Anterior cingulate cortex (tissue), 58 donors: Measurements from ENCODE around the gene NLRC5.
"Not testable (repeated sequence)": the region's sequence is repeated elsewhere in the genome, so short reads cannot be mapped to it uniquely, and the experiment has no call there.

Experiments
- DNase-seq, 58 donors: peaks; one replicate each; lab custom pipeline; 2025; lab: John Stamatoyannopoulos, UW

NLRC5 gene

DNA sequence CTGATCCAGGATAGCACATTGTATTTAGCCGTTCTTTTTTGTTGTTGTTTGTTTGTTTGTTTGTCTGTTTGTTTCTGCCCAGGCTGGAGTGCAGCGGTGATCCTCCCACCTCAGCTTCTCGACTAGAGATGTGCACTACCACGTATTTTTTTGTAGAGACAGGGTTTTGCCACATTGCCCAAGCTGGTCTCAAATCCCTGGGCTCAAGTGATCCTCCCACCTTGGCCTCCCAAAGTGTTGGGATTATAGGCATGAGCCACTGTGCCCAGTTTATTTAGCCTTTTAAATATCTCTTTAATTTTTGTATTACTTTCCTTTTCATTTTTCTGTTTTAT is 9.2 kb upstream of the NLRC5 start:
- no peak for DNase-seq

DNA sequence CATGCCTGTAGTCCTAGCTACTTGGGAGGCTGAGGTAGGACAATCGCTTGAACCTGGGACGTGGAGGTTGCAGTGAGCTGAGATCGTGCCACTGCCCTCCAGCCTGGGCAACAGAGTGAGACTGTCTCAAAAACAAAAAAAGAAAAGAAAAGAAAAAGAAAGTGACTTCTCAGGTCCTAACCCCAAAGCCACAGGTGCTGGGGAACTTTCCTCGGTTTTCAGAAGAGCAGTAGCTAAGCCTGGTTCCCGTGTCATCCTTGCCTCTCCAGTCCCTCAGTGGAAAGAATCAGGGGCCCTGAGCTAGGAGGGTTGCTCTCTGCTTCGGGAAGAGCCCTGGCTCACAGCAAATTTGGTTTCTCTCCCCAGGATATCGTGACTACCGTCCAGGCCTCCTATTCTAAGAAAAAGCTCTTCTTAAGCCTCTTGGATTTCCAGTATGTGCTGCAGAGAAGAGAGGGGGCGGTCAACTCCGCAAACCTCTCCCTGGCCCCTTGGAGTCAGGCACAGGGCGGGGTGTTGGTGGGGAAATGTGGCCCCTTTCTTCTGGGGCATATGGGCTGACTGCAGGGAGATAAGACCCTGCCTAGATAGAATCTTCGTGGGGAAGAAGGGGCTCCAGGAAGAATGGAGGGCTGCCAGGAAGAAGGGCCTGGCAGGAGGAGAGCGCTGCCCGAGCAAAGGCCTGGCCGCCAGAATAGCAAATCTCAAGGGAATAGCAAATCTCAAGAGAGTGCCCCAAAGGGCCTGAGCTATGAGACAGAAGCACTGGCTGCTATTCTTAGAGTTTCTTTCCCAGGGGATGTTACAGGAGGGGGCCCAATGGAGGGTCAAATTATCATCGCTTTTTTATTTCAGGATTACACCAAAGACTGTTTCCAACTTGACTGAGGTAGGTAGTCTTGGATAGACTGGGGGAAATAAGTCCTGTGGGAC is 8.3 kb upstream of the NLRC5 start:
- no peak for DNase-seq

DNA sequence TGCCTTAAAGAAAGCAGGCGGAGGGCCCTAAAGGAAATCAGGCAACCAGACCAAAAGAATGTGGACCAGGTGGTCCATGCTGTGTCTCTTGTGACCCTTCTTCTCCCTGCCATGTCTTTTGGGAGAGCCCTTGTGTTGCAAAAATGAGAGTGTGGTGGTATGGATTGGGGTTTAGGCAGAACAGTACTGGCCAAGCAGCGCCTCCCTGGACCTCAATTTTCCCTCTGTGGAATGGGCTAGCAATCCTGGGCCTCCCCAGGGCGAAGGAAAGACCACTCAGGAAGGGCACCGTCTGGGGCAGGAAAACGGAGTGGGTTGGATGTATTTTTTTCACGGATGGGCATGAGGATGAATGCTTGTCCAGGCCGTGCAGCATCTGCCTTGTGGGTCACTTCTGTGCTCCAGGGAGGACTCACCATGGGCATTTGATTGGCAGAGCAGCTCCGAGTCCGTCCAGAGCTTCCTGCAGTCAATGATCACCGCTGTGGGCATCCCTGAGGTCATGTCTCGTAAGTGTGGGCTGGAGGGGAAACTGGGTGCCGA is 7.6 kb upstream of the NLRC5 start:
- DNase-seq, result no peak

DNA sequence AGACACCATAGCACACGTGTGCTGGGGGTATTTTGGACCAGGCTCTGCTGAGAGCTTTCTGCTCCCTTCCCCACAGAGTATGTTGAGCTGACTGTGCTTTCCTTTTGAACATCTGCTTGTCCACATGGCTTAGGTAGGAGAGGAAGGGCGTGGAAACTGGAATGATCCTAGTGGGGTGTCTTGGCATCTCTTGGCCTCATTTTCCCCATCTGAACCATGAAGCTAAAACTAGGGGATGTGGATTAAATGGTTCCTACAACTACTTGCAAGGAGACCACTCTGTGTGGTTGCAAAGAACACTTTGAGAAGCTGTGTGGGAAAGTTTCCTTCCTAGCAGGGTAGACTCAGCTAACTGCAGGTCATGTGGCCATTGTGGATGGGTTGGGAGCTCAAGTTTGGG is 6.7 kb upstream of the NLRC5 start:
- no peak for DNase-seq

DNA sequence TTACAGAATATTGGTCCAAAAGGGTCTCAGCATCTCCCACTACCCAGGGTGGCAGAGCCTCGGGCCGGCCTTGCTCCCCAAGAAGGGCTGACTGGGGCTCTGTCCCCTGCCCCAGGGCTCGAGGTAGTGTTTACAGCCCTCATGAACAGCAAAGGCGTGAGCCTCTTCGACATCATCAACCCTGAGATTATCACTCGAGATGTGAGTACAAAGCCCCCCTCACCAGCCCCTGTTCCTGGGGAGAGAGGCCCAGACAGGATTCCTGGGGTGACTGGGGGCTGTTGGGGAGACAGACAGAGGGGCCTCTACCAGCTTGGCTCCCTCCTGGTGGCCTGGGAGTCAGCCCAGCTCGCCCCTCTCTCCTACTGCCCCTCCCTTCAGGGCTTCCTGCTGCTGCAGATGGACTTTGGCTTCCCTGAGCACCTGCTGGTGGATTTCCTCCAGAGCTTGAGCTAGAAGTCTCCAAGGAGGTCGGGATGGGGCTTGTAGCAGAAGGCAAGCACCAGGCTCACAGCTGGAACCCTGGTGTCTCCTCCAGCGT is 6.1 kb upstream of the NLRC5 start:
- no peak for DNase-seq

DNA sequence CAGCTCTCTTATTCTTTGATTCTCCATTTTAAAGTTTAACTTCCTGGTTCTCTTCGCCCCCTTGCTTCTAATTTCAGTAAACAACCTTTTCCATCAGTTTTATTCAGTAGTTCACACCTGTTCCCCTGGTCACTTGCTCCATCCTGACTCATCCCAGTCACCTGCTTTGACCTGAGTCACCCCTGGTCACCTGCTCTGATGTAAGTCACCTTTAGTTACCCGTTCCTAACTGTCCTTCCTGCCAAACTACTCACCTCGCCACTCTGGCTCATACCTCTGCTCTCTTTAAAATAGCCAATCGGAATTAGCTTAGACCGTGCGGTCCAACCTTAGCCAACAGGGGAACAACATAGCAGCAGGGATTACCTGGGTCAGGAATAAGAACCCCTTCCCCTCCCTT is 4.7 kb upstream of the NLRC5 start:
- no peak for DNase-seq

DNA sequence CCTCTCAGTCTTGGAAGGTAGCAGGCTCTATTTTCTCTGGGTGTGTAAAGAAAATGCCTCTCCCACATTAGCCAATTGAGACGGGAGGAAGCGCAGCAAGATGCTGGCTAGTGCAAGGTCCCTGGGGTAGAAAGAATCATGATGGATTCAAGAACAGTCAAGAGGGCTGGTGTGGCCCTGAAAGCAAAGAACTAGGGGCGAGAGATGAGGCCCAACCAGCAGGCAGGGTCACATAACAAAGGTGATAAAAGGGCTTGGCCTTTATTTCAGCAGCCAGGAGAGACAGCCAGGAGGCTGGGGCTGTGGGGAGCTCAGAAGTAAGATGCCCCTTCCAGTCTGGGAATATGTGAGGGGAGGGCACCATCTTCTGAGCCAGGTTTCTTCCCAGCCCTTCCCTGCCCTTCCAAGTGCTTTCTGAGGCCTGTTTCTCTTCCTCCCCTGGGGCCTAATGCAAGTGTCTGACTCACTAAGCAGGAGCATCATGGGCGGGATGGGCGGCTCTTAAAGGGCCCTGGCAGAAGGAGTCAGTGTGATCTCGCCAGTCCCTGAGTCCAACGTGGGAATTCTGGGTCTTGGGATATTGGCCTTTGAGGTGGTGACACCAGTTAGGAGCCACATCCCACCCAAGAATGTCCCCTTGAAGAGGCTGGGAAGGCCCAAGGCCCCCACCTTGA is 3.9 kb upstream of the NLRC5 start:
- DNase-seq, result no peak

DNA sequence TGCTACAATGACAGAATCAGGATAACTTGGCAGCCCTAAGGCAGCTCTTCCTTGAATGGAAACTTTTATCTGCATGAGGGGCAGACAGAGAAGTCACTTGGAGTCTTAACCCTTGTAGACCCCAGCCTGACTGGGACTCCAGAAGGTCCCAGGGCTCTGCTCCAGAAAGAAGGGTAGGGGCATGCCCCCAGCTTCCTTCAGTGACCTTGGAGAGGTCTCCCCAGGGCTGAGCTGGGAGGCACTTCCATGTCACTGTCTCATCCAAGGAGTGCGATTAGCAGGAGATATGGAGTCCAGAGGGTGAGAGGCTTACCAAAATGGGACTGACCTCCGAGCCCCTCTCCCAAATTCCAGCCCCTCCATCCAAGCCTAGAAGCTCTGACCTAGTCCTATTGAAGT is 3.4 kb upstream of the NLRC5 start:
- DNase-seq, result no peak

DNA sequence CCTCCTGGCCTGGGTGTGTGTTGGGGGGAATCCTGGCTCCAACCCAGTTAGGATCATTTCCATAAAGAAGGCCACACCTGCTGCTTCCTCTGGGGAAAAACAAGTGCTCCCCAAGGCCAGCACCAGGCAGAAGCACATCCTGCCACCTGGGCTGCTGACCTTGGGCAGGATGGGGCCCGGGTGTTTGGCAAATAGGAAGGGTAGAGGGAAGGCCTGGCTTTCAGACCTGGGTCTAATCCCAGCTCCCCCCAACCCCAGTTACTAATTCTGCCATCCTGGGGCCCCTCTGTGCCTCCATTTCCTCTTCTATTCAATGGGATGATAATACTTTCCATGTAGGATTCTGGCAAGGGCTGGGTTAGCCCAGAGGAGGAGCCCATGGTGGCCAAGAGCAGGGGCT is 3.0 kb upstream of the NLRC5 start:
- no peak for DNase-seq

DNA sequence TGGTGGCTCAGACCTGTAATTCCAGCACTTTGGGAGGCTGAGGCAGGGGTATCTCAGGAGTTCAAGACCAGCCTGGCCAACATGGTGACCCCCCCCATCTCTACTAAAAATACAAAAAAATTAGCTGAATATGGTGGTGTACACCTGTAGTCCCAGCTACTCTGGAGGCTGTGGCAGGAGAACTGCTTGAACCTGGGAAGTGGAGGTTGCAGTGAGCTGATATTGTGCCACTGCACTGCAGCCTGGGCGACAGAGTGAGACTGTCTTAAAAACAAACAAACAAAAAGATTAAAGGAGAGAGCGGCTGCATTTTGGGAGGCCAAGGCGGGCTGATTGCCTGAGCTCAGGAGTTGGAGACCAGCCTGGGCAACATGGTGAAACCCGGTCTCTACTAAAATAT is 2.4 kb upstream of the NLRC5 start:
- not testable (repeated sequence) for DNase-seq

DNA sequence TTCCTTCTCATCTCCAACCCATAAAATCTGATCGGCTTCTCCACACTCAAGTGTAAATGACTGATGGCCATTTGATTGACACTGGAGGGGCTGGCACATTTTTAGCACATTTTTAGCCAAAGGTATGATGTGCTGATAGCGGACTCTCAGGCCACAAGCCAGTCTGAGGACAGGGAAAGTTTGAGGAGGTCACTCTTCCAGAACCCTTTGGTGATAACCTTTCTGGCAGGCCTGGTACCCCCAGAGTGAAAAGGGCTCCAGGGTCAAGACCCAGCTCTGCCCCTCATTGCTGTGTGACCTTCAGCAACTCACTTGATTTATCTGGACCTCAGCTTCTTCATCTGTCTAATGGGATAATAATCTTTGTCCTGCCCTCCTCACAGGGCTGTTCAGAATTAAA is 1.7 kb upstream of the NLRC5 start:
- DNase-seq, result no peak

DNA sequence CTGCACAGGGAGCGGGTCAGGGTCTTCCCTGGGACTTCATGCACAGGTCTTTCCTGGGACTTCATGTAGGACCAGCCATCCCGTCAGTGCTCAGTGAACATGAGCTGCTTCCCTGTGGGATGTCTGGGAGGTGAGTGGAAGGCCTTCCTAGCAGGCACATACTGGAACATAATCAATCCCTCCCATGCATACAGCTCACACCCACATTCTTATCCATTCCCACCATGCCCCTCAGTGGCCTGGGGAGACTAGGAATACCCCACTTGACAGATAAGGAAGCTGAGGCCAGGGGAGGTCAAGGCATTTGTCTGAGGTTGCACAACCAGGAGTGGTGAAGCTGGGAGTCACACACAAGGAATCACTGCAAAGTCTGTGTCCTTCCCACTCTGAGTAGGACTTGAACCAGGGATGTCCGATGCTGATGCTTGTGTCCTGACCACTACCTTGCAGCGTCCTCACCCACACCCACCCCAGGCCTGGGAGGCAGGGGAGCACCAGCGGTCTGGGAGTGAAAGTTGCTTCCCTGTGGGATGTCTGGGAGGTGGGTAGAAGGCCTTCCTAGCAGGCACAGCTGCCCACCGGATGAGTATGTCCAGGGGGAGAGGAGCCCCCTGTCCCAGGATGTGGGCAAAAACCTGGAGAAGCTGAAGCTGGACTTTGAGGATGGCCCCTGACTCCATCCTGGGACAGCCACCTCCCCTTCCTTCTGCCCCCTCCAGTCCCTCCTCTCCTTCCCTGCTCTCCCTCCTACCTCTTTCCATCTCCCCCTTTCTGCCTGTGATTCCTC is 1.0 kb upstream of the NLRC5 start:
- DNase-seq, result no peak

DNA sequence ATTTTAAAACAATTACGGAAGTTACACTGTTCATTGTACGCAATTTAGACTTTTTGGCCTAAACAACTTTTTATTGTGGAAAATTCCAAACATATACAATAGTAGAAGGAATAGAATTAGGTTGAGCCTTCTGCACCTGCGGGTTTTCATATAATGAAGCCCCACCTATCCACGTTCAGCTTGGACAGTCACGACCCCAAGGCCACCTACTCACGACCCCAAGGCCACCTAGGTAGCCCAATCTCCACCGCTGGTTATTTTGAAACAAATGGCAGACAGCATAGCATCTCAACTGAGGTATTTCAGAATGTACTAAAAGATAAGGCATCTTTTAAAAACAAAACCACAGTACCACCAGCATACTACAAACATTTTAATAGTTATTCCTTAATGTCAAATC is 631 bp downstream of the NLRC5 start:
- DNase-seq, result no peak

DNA sequence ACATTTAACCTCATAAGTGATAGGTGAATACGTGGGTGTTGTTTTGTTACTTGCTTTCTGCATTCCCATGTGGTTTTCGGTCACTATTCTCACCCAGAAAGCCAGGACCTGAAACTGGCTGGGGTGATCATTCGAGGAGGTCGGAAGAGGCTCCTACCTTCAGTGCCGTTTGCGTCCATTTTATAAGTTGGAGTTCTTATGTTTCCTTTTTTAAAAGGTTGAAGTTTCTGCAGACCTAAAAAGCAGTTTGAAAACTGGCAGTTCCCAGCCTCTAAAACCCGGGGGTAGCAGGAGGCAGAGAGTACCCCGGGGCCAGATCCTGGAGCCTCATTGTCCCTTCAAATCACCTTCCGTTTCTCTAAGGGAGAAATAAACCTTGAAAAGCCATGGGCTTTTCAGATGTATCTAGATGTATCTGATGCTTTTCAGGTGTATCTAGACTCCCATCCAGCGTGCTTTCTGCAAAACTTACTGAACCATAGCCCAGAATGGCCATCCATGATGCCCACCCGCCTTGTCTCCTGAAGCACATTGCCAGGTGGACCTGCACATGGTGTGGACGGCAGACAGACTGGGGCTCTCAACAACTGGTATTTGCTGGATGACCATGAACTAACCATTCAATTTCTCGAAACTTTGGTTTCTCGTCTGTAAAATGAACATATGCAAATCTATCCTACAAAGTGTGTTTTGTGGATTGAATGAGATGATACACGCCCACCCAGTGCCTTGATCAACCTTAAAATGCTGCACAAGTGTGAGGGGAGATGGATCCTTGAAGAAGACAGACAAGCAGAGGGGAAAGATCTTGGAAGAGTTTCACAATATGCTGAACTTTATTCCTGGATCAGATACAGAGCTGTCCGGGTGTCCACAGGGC is 1.3 kb downstream of the NLRC5 start:
- DNase-seq, result no peak

DNA sequence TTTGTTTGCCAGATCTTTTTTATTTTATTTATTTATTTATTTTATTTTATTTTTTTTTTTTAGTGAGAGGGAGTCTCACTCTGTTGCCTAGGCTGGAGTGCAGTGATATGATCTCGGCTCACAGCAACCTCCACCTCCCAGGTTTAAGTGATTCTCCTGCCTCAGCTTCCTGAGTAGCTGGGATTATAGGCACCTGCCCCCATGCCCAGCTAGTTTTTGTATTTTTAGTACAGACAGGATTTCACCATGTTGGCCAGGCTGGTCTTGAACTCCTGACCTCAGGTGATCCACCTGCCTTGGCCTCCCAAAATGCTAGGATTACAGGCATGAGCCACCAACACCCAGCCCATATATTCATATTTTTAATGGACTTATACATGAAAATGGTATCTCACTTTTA is 3.1 kb downstream of the NLRC5 start:
- not testable (repeated sequence) for DNase-seq

DNA sequence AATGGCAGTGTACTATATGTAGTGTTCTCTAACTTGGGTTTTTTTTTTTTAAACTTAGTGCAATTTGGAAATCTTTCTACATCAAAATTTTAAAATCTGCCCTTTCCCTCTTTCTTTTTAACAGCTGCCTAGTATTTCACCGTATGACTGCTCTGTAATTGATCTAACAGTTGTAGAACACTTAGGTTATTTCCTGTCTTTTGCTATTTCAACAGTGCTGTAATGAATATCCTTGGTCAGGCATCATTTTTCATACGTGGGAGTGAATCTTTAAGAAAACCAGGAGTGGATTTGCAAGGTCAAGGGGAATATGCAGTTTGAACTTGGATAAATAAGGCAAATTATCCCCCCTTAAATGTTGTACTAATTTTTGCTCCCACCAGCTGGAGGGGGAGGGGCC is 3.8 kb downstream of the NLRC5 start:
- no peak for DNase-seq

DNA sequence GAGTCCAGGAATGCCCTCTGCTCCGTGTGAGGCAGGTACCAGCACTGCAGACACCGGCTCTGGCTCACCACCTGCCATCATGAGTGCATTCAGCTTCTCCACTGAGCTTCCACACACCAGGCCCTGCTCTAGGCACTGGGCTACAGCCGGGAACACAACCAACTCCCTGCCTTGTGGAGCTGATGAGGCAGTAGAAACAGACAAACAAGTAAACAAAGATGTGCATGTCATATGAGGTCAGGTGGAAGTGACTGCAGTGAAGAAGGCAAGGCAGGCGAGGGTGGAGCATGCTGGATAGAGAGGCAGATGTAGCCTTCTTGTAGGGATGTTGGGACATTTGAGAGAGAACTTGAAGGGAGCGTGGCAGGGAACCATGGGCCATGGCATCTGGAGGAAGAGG is 5.0 kb downstream of the NLRC5 start:
- no peak for DNase-seq

DNA sequence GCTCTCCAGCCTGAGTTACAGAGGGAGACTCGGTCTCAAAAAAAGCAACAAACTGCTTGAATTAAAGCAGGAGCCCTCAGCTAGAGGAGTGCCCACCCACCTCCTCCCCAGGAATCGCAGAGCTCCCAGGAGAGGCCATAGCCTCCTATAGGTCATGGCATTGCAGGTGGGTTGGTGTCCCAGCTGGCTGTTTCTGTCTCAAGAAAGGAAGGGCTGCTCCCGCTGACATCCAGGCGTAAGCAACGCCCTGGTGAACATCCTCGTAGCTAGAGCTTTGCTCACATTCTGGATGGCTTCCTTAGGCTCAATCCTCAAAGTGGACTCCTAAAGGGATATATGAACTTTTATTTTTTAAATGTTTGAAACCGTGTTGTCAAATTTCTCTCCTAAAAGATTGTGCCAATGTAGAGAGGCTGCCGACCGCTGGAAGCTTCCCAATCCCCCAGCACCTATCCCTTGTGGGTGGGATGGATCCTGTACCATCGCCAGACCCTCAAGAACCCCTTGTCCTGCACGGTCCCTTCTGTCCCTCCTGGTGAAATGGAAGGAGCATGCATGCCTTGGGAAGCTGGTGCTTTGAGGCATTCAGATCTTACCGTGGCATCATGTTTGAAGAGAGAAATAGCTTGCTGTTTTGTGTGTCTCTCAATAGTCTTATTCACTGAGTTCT is 5.9 kb downstream of the NLRC5 start:
- DNase-seq, result no peak

DNA sequence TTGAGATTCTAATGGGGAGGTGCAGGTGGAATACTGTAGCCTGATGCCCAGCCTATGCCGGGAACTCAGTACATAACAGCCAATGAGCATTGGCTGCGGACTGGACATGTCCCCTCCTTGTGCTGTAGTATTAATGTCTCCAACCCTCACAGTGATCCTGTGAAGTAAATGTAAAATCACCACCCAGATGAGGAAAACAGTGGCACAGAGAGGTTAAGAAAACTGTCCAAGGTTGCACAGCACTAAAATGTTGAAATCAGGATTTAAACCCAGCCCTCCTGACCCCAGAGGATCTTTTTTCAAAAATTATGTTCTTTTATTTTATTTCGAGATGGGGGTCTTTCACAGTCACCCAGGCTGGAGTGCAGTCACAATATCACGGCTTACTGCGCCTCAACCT is 7.9 kb downstream of the NLRC5 start:
- no peak for DNase-seq
